Dermis lymphatic vessel endothelial cell (primary cell): ENCODE data around the gene SMPDL3B. TPM values are rescaled to one million over a fixed set of nuclear protein-coding genes. Genes with fewer than 3 reads are reported as not detected.

ENCODE experiments used
- total RNA-seq: library from RNA; depleted of rRNA; stranded (reverse); fragments of >200 nt; gene quantifications from 2 replicates; pipeline ENCODE4 v1.2.1, GENCODE V29; 2014

The SMPDL3B gene, protein sequence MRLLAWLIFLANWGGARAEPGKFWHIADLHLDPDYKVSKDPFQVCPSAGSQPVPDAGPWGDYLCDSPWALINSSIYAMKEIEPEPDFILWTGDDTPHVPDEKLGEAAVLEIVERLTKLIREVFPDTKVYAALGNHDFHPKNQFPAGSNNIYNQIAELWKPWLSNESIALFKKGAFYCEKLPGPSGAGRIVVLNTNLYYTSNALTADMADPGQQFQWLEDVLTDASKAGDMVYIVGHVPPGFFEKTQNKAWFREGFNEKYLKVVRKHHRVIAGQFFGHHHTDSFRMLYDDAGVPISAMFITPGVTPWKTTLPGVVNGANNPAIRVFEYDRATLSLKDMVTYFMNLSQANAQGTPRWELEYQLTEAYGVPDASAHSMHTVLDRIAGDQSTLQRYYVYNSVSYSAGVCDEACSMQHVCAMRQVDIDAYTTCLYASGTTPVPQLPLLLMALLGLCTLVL
- total RNA-seq: 0.22 and 0.60 TPM in 2 replicates

GRCh38 chr1:27934818-27935549 is at the start of gene SMPDL3B:
SMPDL3B (plus strand) TSS chr1:27935000; CDS start chr1:27935184, 184 bp downstream.

GRCh38 chr1:27959792-27960603 is 25.2 kb downstream of the SMPDL3B start, which contains the start of gene XKR8:
XKR8 (plus strand) TSS chr1:27959973; CDS start chr1:27960070, 97 bp downstream.

Other genes starting within 250 kb of the SMPDL3B start
- gene FAM76A, start 209.0 kb upstream of the SMPDL3B start, total RNA-seq: 8.3 and 10.0 TPM in 2 replicates
- 55.7 and 58.2 TPM in 2 replicates for gene STX12, start 161.8 kb upstream of the SMPDL3B start, total RNA-seq
- 46.1 and 50.6 TPM in 2 replicates for gene PPP1R8, start 104.2 kb upstream of the SMPDL3B start, total RNA-seq
- 34.7 and 39.4 TPM in 2 replicates for gene THEMIS2, start 62.5 kb upstream of the SMPDL3B start, total RNA-seq
- gene RPA2, start 20.4 kb upstream of the SMPDL3B start, total RNA-seq: 32.0 and 42.5 TPM in 2 replicates
- gene XKR8, start 25.0 kb downstream of the SMPDL3B start, total RNA-seq: 5.2 and 5.9 TPM in 2 replicates
- 7.8 and 11.1 TPM in 2 replicates for gene EYA3, start 153.6 kb downstream of the SMPDL3B start, total RNA-seq
- 0.09 and 0.11 TPM in 2 replicates for gene PTAFR, start 241.7 kb downstream of the SMPDL3B start, total RNA-seq